Psoas muscle (tissue), 8 donors: ENCODE measurements around the gene B4GALNT4. TPM values are rescaled to one million over a fixed set of nuclear protein-coding genes. Genes with fewer than 3 reads are reported as not detected.

Experiments
- ATAC-seq, 4 donors: fragments of 200-7000 bp; cut with Tn5 transposase; one replicate each; pipeline ENCODE4 v1.9.1; 2020; ENCODE audit warnings: moderate library complexity in 3 of 4, mild to moderate bottlenecking in 2 of 4
- DNase-seq, 2 donors: peaks; one replicate each; pipeline ENCODE4 v3.0.0-alpha.2; 2020
- H3K27ac ChIP-seq: fragments of 200-600 bp; one replicate; pipeline ENCODE4 v1.8.0; 2022
- H3K27me3 ChIP-seq, 3 donors: fragments of 200-600 bp in 1 of 3; one replicate each; pipeline versions ENCODE4 v1.6.1 to v1.8.0; 2013 to 2022; ENCODE audit warnings: low read length in 2 of 3, mild to moderate bottlenecking in 2 of 3, moderate library complexity in 1 of 3; ENCODE audit not compliant: insufficient read depth in 3 of 3
- H3K36me3 ChIP-seq, 2 donors: fragments of 200-600 bp in 1 of 2; one replicate each; pipeline versions ENCODE4 v1.6.1 to v1.8.0; 2013 to 2022; ENCODE audit warnings: low read depth in 1 of 2, mild to moderate bottlenecking in 1 of 2, moderate library complexity in 1 of 2; ENCODE audit not compliant: insufficient read depth in 1 of 2
- H3K4me1 ChIP-seq: fragments of 200-600 bp; one replicate; pipeline ENCODE4 v1.8.0; 2022
- H3K4me3 ChIP-seq: fragments of 200-600 bp; one replicate; pipeline ENCODE4 v1.8.0; 2022; ENCODE audit warnings: mild to moderate bottlenecking
- H3K9me3 ChIP-seq: fragments of 200-600 bp; one replicate; pipeline ENCODE4 v1.8.0; 2022
- WGBS, 3 donors: extraction: QIAGEN DNeasy Blood & Tissue Kit; methylation state at CpG; one replicate each; pipeline versions ENCODE4 v1.1.6 to v1.1.7; 2013; 5-methylcytosine and 5-hydroxymethylcytosine counted together
- intact Hi-C, 2 donors: fragments of 100-400 bp; cut with DNase I; formaldehyde crosslinking; loops; one replicate each; pipeline versions ENCODE4 v1.11.0 to v1.14.2; 2022
- polyA plus RNA-seq, 3 donors: library from polyadenylated mRNA; stranded (reverse); fragments of 200-250 nt; gene quantifications; one replicate each; pipeline ENCODE4 v1.2.3, GENCODE V29; 2013
- total RNA-seq, 4 donors: library from RNA; stranded (reverse); fragmentation: NEBNext Ultra II Directional in 2 of 4; extraction: Animal tissue kit (Norgen Biotek cat#: 25700) in 2 of 4; gene quantifications; one replicate each; pipeline versions ENCODE4 v1.2.1 to v1.2.4, GENCODE V29; 2021 to 2023
- TF ChIP-seq, protein P1 (sequence below): fragments of 200-600 bp; IDR thresholded peaks from one replicate; pipeline ENCODE4 v1.8.0; 2022; ENCODE audit warnings: antibody characterized with exemption
- donor health status: healthy with polysubstance abuse.
- donor health status: DM: no; HTN: no; CAD: no; lungs with moderate emphysema.
- donor health status: Bipolar disorder and iron deficiency.
- donor health status: healthy.
- donor health status: DM: yes; HTN: yes; CAD: no.
- donor health status: DM: no; HTN: no; CAD: no.
- donor health status: DM: no; HTN: no; CAD: no.
- donor health status: DM: yes; HTN: yes; CAD: no.

B4GALNT4 gene
- total and polyA plus RNA-seq, 7 donors, result 0.04 to 0.27 (median 0.06) TPM; not detected in 1

DNA sequence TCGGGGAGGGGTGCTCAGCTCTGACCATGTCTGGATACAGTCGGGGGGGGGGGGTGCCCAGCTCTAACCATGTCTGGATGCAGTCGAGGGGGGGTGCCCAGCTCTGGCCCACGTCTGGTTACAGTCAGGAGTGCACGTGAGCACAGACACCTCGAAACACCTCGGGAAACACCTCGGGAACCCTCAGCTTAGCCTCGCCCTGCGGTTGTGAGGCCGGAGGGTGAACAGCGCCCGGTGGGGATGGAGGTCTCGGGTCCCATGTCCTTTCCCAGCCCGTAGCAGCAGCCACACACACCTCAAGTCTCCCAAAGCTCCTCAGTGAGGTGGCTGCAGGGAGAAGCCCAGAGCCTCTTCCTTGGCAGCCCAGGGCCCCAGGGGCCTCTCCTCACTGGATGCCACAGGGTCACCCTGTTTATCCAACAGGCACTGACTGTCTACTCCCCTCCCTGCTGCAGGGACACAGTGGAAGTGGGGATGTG, 43.4 kb downstream of the B4GALNT4 start:
- intact Hi-C loops, result no loop called here
- H3K27ac ChIP-seq, result no peak overlapping the region
- H3K9me3 ChIP-seq, result no peaks in the 10 kb centered on the region
- DNase-seq (peak; percentile 10 to 41), ATAC-seq (no peak)
- no peaks in the 10 kb centered on the region for H3K4me1 ChIP-seq
- peaks cover 0 to 51% (median 3%) of the 10 kb centered on the region in 3 donors for H3K27me3 ChIP-seq
- TF ChIP-seq, protein P1, sequence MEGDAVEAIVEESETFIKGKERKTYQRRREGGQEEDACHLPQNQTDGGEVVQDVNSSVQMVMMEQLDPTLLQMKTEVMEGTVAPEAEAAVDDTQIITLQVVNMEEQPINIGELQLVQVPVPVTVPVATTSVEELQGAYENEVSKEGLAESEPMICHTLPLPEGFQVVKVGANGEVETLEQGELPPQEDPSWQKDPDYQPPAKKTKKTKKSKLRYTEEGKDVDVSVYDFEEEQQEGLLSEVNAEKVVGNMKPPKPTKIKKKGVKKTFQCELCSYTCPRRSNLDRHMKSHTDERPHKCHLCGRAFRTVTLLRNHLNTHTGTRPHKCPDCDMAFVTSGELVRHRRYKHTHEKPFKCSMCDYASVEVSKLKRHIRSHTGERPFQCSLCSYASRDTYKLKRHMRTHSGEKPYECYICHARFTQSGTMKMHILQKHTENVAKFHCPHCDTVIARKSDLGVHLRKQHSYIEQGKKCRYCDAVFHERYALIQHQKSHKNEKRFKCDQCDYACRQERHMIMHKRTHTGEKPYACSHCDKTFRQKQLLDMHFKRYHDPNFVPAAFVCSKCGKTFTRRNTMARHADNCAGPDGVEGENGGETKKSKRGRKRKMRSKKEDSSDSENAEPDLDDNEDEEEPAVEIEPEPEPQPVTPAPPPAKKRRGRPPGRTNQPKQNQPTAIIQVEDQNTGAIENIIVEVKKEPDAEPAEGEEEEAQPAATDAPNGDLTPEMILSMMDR, result no peak
- H3K4me3 ChIP-seq, result no peak overlapping the region
- 74 to 80% (median 74%) methylated on average over 13 to 15 of the region's 15 CpGs for WGBS, 3 donors
- no peaks in the 10 kb centered on the region for H3K36me3 ChIP-seq

DNA sequence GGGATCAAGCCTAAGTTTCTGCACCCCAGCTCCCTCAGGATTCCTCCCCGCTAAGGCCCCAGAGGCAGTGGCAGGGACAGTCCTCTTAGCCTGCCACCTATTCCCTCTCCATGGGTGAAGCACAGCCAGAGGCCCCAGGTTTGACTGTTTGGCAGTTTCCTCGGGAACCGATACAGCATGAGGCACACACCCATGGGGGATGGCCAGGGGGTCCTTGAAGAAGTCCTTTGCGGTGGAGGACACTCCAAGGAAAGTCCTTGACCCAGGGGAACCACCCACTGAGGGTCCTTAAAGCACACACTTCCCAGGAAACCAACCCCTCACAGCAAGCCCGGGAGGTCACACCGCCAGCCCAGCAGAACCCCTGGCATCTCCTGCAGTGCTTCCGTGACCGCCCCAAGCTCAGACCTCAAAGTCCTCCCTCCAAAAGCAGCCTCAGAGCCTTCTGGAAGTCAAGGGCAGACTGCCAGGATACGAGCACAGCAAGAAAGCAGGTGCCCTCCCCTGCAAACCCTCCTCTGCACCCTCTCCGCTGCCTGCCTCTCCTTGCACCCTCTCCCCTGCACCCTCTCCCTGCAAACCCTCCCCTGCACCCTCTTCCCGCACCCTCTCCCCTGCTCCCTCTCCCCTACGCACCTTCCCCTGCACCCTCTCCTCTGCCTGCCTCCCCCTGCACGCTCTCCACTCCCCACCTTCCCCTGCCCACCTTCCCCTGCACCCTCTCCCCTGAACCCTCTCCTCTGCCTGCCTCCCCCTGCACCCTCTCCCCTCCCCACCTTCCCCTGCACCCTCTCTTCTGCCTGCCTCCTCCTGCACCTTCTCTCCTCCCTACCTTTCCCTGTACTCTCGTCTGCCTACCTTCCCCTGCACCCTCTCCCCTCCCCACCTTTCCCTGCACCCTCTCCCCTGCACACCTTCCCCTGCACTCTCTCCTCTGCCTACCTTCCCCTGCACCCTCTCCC, 44.1 kb downstream of the B4GALNT4 start:
- no peaks in the 10 kb centered on the region for H3K9me3 ChIP-seq
- intact Hi-C loops, result no loop called here
- DNase-seq, result peak; percentile 8 to 31
- WGBS, 3 donors, result 37 to 46% (median 40%) methylated on average over 12 to 13 of the region's 14 CpGs
- H3K4me1 ChIP-seq, result no peaks in the 10 kb centered on the region
- TF ChIP-seq, protein P1, result no peak
- peaks cover 0 to 51% (median 9%) of the 10 kb centered on the region in 3 donors for H3K27me3 ChIP-seq
- no peak for ATAC-seq
- no peak overlapping the region for H3K27ac ChIP-seq
- no peaks in the 10 kb centered on the region for H3K36me3 ChIP-seq
- no peak overlapping the region for H3K4me3 ChIP-seq

DNA sequence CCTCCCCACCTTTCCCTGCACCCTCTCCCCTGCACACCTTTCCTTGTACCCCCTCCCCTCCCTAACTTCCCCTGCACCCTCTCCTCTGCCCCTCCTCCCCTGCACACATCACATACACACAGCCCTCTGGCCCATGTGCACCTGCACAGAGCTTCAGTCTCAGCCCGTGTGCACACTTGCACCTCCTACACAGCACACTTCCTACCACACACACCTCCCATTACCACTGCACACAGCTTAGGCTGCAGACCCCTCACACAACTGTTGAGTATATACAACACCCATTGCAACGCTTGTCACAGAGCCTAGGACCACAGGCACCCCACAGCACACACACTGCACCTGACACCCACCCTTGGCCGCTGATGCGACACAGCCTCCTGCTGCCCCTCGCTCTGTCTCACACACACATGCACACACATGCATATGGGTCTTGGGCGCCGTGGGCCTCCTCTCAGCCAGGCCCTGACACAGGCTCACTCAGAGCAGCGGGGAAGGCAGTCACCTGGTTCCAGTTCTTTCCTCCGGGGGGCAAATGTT, 45.1 kb downstream of the B4GALNT4 start:
- TF ChIP-seq, protein P1, result no peak
- H3K9me3 ChIP-seq, result no peaks in the 10 kb centered on the region
- WGBS, 3 donors, result 48 to 60% (median 54%) methylated on average over 9 of the region's 9 CpGs
- intact Hi-C loops, result no loop called here
- no peaks in the 10 kb centered on the region for H3K36me3 ChIP-seq
- H3K27me3 ChIP-seq, result peaks cover 0 to 54% (median 12%) of the 10 kb centered on the region in 3 donors
- H3K27ac ChIP-seq, result no peak overlapping the region
- peak overlapping the region; percentile 56 for H3K4me3 ChIP-seq
- DNase-seq (peak in 1 of 2 donors; percentile 50), ATAC-seq (peak in 1 of 4 donors; percentile 11)
- H3K4me1 ChIP-seq, result no peaks in the 10 kb centered on the region

DNA sequence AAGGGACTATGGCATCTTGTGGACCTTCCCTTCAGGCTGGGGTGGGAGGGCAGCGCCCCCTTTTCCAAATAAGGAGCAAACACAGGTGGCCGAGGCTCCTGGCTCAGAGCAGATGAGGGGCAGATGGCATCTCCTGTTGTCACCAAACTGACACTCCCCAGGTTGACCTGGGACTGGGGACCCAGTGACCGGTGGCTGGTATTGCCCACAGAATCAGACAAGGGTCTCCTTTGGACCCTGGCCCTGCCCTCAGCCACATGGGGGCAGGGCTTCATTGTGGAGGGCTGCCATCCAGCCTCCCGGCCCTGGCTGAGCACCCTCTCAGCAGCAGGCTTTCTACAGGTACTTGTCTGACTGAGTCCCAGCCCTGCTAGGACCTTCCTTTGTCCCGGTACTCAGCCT, 46.3 kb downstream of the B4GALNT4 start:
- DNase-seq, result peak in 1 of 2 donors; percentile 8
- intact Hi-C loops, result no loop called here
- peaks cover 0 to 58% (median 17%) of the 10 kb centered on the region in 3 donors for H3K27me3 ChIP-seq
- no peaks in the 10 kb centered on the region for H3K36me3 ChIP-seq
- 47 to 66% (median 62%) methylated on average over 5 of the region's 5 CpGs for WGBS, 3 donors
- H3K4me1 ChIP-seq, result no peaks in the 10 kb centered on the region
- H3K4me3 ChIP-seq, result peak overlapping the region; percentile 41
- no peaks in the 10 kb centered on the region for H3K9me3 ChIP-seq
- TF ChIP-seq, protein P1, result no peak
- peak overlapping the region; percentile 41 for H3K27ac ChIP-seq
- ATAC-seq, result no peak
